Testis (tissue), 2 donors: ENCODE results near the gene ZNF222.

ENCODE experiments used
- POLR2A ChIP-seq: fragments of 450-650 bp; IDR thresholded peaks from one replicate; pipeline ENCODE4 v1.6.1; 2017; ENCODE audit warnings: antibody characterized with exemption, mild to moderate bottlenecking, moderate library complexity
- TF ChIP-seq, protein P1 (sequence below), 3 experiments: fragments of 450-650 bp in 2 of 3; fragments of 200-600 bp in 1 of 3; sonication (generic) in 1 of 3; IDR thresholded peaks; one replicate each; pipeline ENCODE4 v1.5.1; 2016 to 2019; ENCODE audit warnings: antibody characterized with exemption in 3 of 3, mild to moderate bottlenecking in 2 of 3, moderate library complexity in 1 of 3

DNA sequence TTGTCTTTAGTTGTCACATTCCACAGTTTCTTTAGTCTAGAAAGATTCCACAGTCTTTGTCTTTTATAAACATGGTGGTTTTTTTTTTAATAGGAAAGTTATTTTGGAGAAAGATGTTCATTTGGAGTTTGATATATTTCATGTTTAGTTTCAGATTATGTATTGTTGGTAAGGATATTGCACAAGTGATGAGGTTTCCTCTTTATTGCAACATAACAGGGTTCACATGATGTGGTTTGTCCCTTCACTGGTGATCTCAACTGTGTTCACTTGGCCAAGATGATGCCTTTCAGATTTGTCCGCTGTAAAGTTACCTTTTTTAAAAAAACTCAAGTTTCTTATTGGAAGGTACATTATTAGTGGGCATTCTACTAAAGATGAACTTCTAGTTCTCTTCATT lies 19.2 kb upstream of the ZNF222 start:
- TF ChIP-seq, protein P1, sequence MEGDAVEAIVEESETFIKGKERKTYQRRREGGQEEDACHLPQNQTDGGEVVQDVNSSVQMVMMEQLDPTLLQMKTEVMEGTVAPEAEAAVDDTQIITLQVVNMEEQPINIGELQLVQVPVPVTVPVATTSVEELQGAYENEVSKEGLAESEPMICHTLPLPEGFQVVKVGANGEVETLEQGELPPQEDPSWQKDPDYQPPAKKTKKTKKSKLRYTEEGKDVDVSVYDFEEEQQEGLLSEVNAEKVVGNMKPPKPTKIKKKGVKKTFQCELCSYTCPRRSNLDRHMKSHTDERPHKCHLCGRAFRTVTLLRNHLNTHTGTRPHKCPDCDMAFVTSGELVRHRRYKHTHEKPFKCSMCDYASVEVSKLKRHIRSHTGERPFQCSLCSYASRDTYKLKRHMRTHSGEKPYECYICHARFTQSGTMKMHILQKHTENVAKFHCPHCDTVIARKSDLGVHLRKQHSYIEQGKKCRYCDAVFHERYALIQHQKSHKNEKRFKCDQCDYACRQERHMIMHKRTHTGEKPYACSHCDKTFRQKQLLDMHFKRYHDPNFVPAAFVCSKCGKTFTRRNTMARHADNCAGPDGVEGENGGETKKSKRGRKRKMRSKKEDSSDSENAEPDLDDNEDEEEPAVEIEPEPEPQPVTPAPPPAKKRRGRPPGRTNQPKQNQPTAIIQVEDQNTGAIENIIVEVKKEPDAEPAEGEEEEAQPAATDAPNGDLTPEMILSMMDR (IDR thresholded peaks at IDR 0.05): no peak
- no peak for TF ChIP-seq POLR2A
